DMS153 treated with DMSO at 0.1 percent for 48 hours (cell line): ENCODE results near the gene RAPGEFL1.
"Not testable (repeated sequence)": the region's sequence is repeated elsewhere in the genome, so short reads cannot be mapped to it uniquely, and the experiment has no call there.

ENCODE experiments used
- DNase-seq: peaks from one replicate; lab custom pipeline; 2025; ENCODE audit not compliant: unreplicated experiment; lab: John Stamatoyannopoulos, UW

RAPGEFL1 gene

GRCh38 chr17:40206193-40206592 is 28.9 kb downstream of the RAPGEFL1 start:
- not testable (repeated sequence) for DNase-seq

GRCh38 chr17:40209404-40210093 is 32.3 kb downstream of the RAPGEFL1 start:
- DNase-seq: no peak

DNA sequence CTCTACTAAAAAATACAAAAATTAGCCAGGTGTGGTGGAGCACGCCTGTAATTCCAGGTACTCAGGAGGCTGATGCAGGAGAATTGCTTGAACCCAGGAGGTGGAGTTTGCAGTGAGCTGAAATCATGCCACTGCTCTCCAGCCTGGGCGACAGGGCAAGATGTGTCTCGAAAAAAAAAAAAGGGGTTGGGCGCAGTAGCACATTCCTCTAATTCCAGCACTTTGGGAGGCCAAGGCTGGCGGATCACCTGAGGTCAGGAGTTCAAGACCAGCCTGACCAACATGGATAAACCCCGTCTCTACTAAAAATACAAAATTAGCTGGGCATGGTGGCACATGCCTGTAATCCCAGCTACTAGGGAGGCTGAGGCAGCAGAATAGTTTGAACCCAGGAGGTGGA is 36.6 kb downstream of the RAPGEFL1 start:
- not testable (repeated sequence) for DNase-seq

GRCh38 chr17:40218006-40218739 is 40.9 kb downstream of the RAPGEFL1 start:
- no peak for DNase-seq

DNA sequence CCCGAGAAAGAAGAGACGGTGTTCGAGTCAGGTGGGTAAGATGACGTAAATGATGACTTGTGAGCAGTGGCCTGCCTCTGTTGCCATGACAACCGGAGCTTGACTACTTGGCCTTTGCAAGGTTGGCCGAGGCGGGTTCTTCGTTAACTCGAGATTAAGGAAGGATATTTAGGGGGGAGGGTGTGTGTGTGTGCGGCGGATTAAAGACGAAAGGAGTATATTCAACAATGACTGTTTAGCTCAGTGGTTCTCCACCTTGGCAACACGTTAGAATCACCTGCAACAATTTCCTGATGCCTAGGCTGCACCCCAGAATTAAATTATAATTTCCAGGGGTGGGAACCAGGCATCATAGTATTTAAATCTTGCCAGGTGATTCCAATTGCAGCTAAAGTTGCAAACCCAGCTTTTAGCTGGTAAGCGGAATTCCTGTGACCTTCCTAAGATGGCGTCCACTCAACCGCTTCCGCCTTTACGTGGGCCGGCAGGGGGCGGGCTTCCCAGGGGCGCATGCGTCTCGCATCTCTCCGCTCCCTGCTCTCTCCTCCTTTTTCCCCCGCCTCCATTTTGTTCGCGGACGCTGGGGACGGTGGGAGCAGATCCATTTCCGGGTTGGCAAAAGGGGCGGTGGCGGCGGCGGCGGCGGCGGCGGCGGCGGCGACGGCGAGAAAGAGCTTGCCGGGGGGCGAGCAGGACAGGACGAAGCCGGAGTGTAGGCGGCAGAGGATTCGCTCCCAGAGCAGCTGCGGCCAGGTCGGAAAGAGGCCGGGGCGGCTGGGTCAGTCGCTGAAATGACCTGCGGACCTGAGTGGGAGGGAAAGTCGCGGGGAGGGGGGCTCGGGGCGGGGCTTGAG is 41.7 kb downstream of the RAPGEFL1 start, which contains the start of gene WIPF2:
TSS of gene WIPF2 (plus strand) at position 565 of the 854 bp plus-strand sequence. CDS start 37,156 bp downstream, outside the sequence.
- peak; percentile 92 for DNase-seq

DNA sequence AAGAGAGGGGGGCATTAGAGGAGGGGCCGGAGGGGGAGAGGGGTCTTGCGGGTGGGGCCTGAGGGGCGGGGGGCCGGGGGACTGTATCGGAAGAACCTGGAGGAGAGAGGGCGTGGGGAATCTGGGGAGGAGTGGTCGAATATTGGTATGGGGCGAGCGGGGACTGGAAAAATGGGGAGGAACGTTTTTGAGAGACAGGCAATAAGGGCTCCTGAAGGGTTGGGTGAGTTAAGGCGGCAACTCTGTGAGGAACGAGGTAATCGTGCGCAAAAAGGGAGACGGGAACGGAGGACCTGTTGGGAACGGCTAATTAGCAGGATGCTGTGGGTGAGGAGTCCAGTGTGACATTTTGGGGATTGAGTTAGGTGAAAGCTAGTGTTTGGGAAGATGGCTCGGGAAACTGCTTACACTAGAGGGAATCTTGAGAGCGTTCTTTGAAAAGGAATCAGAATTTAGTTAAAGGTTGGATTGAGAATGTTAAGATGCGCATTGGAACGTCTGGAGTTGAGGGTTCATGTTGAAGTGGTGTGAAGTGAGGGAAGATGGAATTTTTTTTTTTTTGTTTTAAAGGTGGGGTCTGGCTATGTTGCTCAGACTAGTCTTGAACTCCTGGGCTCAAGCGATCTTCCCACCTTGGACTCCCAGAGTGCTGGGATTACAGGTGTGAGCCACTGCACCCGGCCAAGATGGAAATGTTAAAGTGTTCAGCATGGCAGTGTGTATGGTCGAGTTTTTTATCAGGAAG is 42.5 kb downstream of the RAPGEFL1 start:
- DNase-seq: peak; percentile 50

GRCh38 chr17:40224718-40225550 is 47.7 kb downstream of the RAPGEFL1 start:
- DNase-seq: no peak

DNA sequence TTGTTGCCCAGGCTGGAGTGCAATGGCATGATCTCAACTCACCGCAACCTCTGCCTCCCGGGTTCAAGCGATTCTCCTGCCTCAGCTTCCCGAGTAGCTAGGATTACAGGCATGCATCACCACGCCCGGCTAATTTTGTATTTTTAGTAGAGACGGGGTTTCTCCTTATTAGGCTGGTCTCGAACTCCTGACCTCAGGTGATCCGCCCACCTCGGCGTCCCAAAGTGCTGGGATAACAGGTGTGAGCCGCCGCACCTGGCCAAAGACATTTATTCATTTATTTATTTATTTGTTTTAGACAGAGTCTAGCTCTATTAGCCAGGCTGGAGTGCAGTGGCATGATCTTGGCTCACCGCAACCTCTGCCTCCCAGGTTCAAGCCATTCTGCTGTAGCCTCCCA is 51.9 kb downstream of the RAPGEFL1 start:
- DNase-seq: not testable (repeated sequence)

DNA sequence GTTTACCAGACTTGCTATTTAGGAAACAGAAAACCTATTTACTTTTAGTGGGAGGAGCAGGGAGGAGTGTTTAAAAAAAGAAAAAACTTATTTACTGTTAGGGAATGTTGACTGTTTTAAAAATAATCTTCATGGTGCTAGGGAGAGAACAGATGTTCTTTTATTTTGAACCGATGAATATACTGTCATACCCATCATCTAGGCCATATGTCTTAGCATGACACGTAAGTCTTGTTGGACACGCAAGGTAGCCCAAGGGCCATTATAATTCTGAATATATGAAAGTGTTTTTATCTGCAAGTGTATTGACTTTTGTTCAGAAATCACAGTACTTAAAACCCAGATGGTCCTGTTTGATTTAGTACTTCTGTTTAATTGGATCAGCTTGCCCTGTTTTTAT is 53.4 kb downstream of the RAPGEFL1 start:
- no peak for DNase-seq

- not testable (repeated sequence) for DNase-seq
Measured at GRCh38 chr17:40231928-40232327, 54.7 kb downstream of the RAPGEFL1 start.

- DNase-seq: no peak
Measured at GRCh38 chr17:40241252-40241834, 64.1 kb downstream of the RAPGEFL1 start.

GRCh38 chr17:40242774-40243173 is 65.5 kb downstream of the RAPGEFL1 start:
- no peak for DNase-seq

DNA sequence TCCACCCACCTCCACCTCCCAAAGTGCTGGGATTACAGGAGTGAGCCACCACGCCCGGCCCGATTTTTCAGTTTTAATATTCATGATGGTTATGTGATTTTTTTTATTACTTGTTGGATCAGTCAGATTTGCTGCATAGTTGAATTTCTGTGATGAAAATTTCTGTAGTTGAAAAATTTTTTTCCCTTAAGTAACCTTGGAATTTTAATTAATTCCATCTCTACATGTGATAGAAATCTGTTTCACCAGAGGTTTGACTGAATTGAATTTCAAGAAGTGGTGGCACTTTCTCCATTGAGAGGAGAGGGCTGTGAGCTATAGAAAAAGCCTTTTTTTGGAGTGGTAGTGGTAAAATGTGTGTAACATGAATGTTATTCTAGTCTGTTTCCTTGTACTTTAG is 66.5 kb downstream of the RAPGEFL1 start:
- no peak for DNase-seq

DNA sequence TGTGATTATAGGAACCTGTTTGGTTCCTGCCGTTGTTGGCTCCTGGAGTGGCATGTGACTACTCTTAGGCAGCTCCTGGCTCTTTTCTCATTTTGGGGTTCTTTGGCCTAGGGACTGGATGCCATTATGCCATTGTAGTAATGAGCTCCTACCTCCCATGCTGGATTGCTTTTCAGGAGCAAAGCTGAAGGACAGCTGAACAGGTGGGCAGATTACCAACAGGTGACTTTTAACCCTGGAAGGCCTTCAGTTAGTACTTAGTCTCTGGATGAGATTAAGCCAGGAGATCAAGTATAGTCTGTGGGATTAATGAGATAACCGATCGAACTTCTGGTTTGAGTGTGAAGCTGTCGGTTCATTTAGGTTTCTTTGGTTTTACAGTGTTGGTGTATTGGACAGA is 67.0 kb downstream of the RAPGEFL1 start:
- no peak for DNase-seq
